Stimulated activated CD4-positive, alpha-beta T cell treated with anti-CD3 and anti-CD28 coated beads, TNF-alpha, amount 100 ng/mL, for 48 hours (primary cell): ENCODE data around the gene RFC4.
"Not testable (repeated sequence)": the region's sequence is repeated elsewhere in the genome, so short reads cannot be mapped to it uniquely, and the experiment has no call there.

Experiments
- DNase-seq, 3 donors: peaks; one replicate each; pipeline ENCODE4 v3.0.0-alpha.2; 2020; ENCODE audit warnings: low read depth in 3 of 3

RFC4 gene

GRCh38 chr3:186806089-186807055 is at the start of gene RFC4:
TSS of gene RFC4 (minus strand) at chr3:186806482. CDS start at chr3:186804713, 1,769 bp downstream.
- peak; percentile 70 to 83 (median 82) for DNase-seq

GRCh38 chr3:186854954-186855353 is 48.7 kb upstream of the RFC4 start:
- no peak for DNase-seq

- no peak for DNase-seq
Measured at GRCh38 chr3:186854146-186854545, 47.9 kb upstream of the RFC4 start.

- no peak for DNase-seq
Measured at GRCh38 chr3:186852994-186853393, 46.7 kb upstream of the RFC4 start.

GRCh38 chr3:186851835-186852234 is 45.6 kb upstream of the RFC4 start:
- not testable (repeated sequence) for DNase-seq

GRCh38 chr3:186849374-186849975 is 43.2 kb upstream of the RFC4 start:
- no peak for DNase-seq

GRCh38 chr3:186847437-186847836 is 41.2 kb upstream of the RFC4 start:
- DNase-seq, result no peak

- DNase-seq, result no peak
Measured at GRCh38 chr3:186845756-186846155, 39.5 kb upstream of the RFC4 start.

GRCh38 chr3:186844908-186845307 is 38.6 kb upstream of the RFC4 start:
- DNase-seq, result no peak

- DNase-seq, result no peak
Measured at GRCh38 chr3:186843039-186843432, 36.8 kb upstream of the RFC4 start.

- no peak for DNase-seq
Measured at GRCh38 chr3:186842426-186843038, 36.2 kb upstream of the RFC4 start, which contains the start of gene ADIPOQ. TSS of gene ADIPOQ (plus strand) at chr3:186842710. CDS start at chr3:186853059, 10,349 bp downstream.

GRCh38 chr3:186841620-186842019 is 35.3 kb upstream of the RFC4 start:
- no peak for DNase-seq

GRCh38 chr3:186839874-186840641 is 33.8 kb upstream of the RFC4 start:
- no peak for DNase-seq

- DNase-seq, result no peak
Measured at GRCh38 chr3:186832276-186832675, 26.0 kb upstream of the RFC4 start.

- DNase-seq, result no peak
Measured at GRCh38 chr3:186831798-186832197, 25.5 kb upstream of the RFC4 start.

GRCh38 chr3:186828340-186828739 is 22.1 kb upstream of the RFC4 start:
- no peak for DNase-seq

GRCh38 chr3:186826976-186827857 is 20.9 kb upstream of the RFC4 start:
- DNase-seq, result peak; percentile 63 to 76 (median 72)

- no peak for DNase-seq
Measured at GRCh38 chr3:186826410-186826975, 20.2 kb upstream of the RFC4 start.

- DNase-seq, result no peak
Measured at GRCh38 chr3:186825872-186826409, 19.7 kb upstream of the RFC4 start.

- peak in 2 of 3 donors; percentile 24 to 57 for DNase-seq
Measured at GRCh38 chr3:186825294-186825821, 19.1 kb upstream of the RFC4 start.
